Skeletal muscle cell (primary cell): ENCODE measurements around the gene YLPM1.

Source experiments
- DNase-seq: peaks from one replicate; pipeline ENCODE4 v3.0.0-alpha.2; 2010; ENCODE audit warnings: low read depth
- H3K4me3 ChIP-seq: 2 replicates; pipeline ENCODE4 v1.5.1; 2011; ENCODE audit warnings: low read depth, mild to moderate bottlenecking, control low read depth, low read length, moderate library complexity

Gene YLPM1

DNA sequence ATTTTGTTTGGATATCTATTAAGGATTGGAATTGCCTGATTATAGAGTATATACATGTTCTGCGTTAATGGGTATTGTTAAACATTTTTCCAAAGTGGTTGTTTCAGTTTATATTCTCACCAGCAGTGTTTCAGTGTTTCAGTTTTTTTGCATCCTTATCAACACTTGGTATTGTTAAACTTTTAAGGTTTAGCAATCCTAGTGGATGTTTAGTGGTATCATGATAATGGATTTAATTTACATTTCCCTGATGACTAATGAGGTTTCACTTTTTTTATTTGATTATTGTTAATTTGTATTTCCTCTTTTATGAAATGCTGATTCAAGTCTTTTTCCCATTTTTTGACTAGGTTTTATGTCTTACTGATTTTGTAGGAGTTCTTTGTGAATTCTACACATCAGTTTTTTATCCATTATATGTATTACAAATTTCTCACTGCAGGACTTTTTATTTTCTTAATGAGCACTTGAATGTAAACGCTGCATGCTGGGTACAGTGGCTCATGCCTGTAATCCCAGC, 23.7 kb downstream of the YLPM1 start:
- no peak overlapping the region for H3K4me3 ChIP-seq
- DNase-seq = no peak

DNA sequence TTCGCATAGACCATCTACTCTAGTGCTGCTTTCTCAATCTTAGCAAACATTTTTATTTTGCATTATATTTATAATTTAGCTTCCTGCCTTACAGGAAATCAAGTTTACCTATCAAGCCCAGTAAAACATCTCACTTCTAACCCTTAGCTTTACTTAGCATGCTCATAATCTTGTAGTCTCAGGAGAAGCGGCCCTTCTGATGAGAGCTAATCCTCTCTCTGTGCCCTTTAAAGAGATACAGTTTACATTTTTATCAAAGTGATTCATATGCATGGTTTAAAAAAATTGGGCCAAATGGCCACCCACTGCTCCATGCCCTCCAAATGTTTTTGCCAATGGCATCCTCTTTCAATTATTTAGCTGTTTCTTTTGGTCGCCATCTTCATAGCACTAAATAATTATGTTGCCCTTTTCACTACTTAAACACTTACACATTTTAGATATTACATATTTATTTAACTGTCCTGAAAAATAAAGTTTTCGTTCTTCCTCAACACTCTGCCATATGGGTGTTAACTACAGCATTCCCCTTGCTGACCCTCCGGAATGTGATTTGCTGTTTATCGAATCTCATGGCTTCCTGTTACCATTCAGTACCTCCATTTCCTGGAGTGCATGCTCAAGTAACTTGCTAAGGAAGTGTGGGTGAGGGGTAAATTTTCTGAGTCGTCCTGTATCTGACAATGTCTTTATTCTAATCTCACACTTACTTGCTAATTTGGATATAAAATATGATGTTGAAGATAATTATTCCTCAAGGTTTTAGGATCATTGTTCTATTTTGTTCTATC, 29.3 kb downstream of the YLPM1 start:
- H3K4me3 ChIP-seq = no peak overlapping the region
- DNase-seq = no peak

DNA sequence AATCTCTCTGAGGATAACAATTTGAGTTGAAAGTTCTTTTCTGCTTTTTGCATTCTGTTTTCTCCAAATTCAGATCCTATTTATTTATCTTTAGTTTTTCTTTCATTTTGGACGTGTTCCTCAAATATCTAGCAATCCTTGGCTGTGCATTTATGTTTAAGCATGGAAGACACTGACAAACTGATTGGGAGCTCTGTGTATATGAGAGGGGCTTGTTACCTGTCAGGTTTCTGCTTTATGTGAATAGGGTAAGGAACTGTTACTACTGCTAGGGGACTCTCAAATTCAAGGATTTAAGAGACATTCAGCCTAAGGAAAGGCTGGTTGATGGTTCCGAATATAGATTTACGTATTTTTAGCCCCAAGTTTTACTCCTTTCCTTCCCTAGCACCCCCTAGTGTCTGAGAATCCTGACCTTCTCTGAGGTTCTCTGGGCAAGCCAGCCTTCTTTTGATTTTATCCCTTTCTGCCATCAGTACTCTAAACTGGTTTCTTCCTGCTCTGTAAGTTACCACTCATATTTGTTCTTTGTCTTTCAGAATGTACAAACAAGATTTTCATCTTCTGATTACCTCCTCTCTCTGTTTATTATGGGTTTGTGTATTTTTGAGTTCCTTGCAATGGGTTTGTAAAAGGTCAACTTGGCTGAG, 30.5 kb downstream of the YLPM1 start:
- no peak for DNase-seq
- no peak overlapping the region for H3K4me3 ChIP-seq

DNA sequence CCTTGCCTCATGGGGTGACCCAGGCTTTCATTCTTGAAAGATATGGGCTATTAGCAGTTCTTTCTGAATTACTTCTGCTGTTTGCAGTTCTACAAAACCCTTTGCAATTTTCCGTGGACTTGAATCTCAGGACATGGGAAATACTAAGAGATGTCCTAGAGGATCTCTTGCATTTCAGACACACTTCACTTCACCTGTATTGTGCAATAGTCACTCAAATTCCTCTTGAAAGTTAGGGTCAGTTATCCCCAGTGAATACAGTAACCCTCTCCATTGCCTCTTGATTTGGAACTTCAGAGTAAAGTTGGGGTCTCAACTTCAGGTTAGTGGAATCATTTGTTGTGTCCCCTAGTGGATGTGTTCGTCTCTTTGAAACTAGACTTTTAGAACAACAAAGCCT, 31.8 kb downstream of the YLPM1 start:
- DNase-seq = no peak
- no peak overlapping the region for H3K4me3 ChIP-seq

DNA sequence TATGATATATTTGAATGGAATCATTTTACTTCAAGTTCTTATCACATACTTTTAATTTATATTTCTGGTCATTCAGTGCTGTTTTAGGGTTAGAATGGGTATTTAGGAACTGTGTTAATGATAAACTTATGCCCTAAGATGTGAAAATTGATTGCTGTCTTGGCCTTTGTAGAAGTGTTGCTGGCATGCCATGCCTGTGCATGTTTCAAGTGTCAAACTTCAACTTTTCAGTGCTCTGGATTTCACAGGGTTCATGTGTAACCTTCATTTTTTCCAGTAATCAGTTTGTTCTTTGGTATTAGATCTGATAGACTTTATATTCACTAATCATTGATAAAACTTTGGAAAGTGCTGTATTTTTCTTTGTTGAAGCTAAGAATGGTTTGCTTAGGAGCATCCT, 36.6 kb downstream of the YLPM1 start:
- no peak for DNase-seq

DNA sequence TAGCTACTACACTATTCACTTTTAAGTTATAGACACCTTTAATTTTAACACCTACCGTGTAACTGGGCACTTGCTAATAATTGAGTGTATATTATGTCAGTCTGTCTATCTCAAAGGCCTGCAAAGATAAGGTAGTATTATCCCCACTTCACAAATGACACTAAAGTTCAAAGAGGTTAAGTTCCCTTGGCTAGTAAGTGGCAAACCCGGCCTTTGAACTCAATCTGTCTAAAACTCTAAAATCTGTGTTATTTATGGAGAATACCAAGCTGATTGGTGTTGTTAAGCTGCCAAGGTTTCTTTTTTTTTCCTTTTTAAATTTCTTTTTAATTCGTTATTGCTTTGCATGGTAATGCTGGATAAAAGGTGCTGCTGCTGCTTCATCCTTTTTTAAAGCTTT, 37.7 kb downstream of the YLPM1 start:
- DNase-seq = no peak
- H3K4me3 ChIP-seq = no peak overlapping the region

More for the DNA sequence above, 36.6 kb downstream of the YLPM1 start:
- no peak overlapping the region for H3K4me3 ChIP-seq

DNA sequence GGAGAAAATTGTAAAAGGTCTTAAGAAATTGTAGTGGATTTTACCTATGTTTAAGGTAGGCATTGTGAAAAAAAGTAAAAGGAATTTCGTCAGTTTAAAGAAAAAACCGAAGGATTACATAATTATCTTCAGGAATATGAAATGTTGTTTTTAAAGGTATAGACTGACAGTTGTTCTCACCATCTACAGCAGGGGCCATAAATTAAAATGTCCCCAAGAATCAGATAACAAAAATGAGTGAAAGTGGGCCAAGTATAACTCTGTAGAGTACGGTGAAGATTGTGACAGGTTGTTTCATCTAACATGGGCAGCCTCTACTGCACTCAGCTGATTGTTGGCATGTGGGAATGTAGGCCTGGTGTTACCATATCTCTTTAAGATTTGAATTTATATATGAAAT, 38.3 kb downstream of the YLPM1 start:
- DNase-seq = no peak

DNA sequence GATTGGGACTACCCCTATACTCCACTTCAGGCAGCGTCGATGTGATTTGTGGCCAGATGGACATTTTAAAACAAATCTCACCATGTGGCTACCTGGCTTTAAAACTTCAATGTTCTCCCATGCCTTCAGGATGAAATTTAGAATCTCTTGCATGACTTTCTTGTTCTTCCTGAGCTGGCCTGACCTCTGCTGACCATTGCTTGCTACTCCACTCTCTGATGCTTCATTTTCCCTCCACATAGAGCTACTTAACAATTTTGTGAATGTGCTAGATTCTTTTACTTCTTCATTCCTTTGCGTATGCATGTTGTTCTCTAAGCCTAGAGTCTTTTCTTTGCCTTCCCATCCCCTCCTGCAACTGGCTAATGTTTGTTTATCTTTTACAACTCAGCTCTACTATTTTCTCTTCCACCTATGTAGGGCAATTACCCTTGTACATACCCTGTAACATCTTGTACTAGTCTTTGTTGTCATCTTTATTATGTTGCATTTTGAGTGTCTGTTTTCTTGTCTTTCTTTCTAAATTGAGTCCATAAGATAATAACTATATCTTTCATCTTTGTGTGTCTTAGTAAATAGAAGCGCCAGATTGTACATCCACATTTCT, 41.2 kb downstream of the YLPM1 start:
- peak; percentile 9 for DNase-seq
- H3K4me3 ChIP-seq = no peak overlapping the region

More for the DNA sequence above, 38.3 kb downstream of the YLPM1 start:
- H3K4me3 ChIP-seq = no peak overlapping the region

DNA sequence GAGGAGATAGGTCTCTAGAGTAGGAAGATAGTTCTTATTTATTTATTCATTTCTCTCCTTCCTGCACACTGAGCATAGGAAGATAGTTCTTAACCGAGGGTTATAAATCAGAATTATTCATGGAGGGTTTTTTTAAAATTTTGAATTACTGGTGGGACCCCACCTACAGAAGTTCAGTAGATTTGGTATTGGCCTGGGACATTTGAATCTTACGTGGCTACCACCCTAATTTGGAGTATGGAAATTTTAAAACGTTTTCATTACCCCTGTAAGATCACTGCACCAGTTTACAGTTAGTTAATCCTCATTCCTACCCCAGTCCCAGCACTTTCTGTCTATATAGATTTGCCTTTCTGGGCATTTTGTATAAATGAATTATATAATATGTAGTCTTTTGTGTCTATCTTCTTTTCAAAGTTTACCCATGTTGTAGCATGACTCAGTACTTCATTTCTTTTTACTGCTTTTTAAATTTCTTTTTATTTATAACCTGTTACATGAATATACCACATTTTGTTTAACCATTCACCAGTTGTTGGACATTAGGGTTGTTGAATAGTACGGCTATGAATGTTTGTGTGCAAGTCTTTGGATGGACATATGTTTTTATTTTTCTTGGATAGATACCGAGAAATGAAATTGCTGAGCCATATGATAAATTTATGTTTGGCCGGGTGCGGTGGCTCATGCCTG, 44.9 kb downstream of the YLPM1 start:
- no peak for DNase-seq
- no peak overlapping the region for H3K4me3 ChIP-seq

DNA sequence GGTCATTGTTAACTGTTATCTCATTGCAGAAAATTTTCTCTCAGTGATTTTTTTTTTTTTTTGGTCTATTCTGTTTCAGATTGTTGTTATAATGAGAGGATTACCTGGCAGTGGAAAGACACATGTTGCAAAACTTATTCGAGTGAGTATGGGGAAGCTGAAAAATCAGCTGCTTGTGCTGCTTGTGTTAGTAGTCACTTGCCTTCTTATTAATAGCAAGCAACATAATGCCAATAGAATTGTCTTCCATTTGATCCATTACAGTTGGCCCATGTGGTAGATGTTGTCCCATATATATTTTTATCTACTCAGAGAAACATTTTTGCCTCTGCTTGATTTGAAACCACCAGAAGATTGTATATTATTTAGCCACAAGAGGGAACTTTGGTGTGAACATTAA, 53.0 kb downstream of the YLPM1 start:
- DNase-seq = no peak
- H3K4me3 ChIP-seq = no peak overlapping the region

DNA sequence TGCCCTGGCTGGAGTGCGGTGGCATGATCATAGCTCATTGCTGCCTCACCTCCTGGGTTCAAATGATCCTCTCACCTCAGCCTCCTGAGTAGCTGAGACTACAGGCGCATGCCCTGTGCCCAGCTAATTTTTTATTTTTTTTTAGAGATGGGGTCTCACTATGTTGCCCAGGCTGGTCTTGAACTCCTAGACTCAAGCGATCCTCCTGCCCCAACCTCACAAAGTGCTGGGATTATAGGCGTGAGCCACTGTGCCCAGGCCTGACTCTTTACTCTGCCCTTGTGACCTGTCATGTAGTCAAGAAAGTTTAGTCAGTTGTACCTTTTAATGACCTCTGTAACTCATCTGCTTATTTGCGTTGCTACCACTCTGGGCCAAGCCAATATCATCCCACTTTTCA, 57.2 kb downstream of the YLPM1 start:
- DNase-seq = no peak
- H3K4me3 ChIP-seq = no peak overlapping the region

DNA sequence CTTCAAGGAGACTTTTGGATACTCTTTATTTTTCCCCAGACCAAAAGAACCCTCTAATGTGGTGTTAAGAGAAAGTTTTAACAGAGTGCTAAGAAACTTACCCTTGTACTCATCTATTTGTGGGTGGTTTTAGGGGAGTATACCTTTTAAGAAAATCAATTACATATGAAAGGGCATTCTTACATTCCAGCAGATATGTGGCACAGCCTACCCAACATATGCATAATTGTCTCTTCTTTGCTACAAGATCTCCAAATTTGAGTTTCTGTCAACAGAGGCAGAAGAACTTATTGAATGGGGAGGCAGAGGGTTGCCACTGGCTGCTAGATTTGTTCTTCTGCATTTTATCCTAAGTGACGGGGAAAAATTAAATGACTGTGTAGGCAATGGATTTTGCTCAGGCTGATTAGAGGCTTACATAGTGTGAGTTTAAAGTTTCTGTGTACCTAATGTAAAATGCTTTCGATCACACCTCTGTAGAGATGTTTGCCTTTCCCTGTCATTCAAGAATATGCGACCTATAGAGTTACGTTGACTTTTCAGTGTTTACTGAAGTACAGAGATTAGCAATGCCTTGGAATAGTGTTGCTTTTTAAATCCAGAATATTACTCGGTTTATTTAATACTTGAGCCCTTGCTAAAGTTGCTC, 58.3 kb downstream of the YLPM1 start:
- DNase-seq = no peak
- H3K4me3 ChIP-seq = no peak overlapping the region

DNA sequence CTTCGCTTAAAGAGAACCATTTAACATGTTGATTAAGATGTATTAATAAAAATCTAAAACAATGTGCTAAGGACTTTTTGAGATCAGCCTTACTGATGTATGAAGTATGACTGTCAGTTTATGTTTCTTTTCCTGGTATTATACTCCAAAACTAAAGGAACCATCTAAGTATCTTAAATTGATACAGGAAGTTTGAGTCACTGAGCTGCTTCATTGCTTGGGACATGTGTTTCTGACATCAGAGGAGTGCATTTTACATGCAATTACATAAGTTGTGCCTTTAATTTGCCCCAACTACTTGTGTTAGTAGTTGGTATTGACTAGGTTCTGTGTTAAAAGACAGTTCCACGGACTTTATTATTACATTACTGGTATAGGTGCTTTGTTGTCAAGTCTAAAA, 61.9 kb downstream of the YLPM1 start:
- no peak for DNase-seq
- H3K4me3 ChIP-seq = no peak overlapping the region

DNA sequence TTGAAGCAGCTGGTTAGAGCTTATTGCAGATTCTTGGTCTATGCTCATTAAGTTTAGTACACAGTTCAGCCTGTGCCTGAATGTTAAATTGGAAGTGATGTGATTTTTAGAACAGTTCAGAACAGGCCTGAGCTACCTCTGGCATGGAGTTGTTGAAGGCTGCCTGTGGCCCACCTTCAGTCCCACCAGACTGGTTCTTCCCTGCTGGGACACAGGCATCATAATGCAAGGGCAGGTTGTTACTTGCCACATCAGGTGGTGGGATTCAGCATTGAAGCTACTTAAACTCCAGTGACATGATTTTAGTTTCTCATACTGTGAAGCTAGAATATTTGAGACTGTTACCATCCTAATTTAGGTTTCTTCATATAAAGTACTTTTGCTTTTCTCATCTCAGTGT, 63.5 kb downstream of the YLPM1 start:
- no peak overlapping the region for H3K4me3 ChIP-seq
- no peak for DNase-seq

DNA sequence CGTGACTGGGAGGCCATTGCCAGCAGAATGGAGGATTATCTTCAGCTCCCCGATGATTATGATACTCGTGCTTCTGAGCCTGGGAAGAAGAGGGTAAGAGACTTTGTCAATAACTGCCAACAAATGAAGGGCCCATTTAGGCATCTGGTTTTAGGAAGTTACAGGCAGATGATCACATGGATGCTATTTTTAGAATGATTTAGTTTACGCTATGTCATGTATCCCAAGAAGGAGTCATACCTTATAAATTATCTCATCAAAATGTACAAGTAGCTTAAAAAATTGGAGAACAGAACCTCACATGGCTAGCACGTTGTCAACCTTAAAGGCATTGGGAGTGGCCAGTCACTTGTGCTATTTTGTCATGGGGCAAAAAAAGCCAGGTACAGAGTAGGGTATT, 66.1 kb downstream of the YLPM1 start:
- no peak for DNase-seq
- H3K4me3 ChIP-seq = no peak overlapping the region

DNA sequence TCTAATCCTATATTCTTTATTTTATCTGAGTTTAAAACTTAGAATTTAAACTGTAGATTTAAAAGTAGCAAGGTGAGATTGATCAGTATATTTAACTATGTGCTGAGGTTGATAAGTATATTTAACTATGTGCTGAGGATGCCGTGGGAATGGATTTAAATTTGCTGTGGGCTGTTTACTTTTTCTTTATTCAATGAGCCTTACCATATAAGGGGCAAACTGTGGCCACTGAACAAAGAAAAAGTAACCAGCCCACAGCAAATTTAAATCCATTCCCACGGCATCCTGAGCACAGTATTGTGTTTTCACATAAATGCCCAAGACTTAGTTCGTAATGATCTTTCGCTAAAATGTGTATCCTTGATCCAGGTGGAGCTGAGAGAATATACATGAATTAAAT, 69.7 kb downstream of the YLPM1 start:
- DNase-seq = no peak
- no peak overlapping the region for H3K4me3 ChIP-seq

DNA sequence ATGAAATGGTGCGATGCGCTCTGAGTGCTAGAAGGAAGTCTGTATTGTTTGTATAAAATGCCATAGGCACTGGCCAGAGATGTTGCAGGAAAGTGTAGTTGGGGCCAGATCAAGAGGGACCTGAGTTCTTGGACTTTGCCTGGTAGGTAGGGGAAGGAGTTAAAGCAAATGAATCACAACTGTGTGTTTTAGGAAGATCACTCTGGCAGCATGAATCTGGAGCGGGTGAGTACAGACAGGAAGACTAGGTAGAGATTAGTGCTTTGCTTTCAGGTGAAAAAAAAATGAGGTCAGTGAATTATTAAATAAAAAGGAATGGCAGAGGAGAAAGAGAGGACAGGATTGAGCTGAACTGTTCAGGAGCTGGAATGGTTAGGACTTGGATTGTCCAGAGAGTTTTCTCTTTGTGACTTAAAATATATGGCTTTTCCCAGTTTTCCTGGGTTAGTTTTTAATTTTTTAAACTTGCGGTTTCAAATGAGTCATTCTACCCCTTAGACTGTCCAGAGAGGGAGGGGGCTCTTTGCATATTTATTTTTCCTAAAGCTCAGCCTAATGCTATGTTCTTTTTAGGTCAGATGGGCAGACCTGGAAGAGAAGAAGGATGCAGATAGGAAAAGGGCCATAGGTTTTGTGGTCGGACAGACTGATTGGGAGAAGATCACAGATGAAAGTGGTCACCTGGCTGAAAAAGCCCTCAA, 71.7 kb downstream of the YLPM1 start:
- no peak for DNase-seq
- no peak overlapping the region for H3K4me3 ChIP-seq

DNA sequence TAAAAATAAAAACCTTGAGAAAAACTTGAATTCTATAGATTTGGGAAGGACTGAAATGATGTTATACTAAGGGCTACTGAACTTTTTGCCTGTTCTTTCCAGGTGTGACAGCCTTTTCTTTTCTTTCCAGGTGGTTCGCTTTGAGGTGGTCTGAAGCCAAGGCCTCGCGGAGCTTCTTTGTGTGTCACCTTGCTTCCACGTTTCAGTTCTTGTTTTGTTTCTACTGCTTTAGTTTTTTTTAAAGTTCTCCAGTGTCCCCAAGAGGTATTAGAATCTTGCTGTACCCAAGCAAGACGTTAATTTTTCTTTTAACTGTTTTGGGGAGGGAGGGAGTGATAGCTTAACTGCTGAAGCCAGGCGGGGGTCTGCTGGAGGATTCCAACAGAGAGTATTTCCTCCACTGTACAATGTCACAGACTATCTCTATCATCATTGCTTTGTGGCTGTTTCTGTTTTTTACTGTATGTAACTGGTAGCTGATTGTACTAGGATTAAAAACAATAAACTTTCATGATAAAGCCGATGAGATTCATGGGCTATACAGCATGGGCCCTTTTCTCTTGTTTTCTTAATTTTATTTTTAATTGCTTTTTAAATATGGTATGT, 72.6 kb downstream of the YLPM1 start:
- no peak overlapping the region for H3K4me3 ChIP-seq
- no peak for DNase-seq
